NCI-H2081 (cell line): ENCODE measurements around the gene MAP3K1.

ENCODE experiments used
- DNase-seq, 2 experiments: peaks; one replicate each; lab custom pipeline; 2025; lab: John Stamatoyannopoulos, UW

The MAP3K1 gene

GRCh38 chr5:56849671-56850070 is 34.3 kb downstream of the MAP3K1 start:
- no peak for DNase-seq

GRCh38 chr5:56850423-56850822 is 35.1 kb downstream of the MAP3K1 start:
- no peak for DNase-seq

DNA sequence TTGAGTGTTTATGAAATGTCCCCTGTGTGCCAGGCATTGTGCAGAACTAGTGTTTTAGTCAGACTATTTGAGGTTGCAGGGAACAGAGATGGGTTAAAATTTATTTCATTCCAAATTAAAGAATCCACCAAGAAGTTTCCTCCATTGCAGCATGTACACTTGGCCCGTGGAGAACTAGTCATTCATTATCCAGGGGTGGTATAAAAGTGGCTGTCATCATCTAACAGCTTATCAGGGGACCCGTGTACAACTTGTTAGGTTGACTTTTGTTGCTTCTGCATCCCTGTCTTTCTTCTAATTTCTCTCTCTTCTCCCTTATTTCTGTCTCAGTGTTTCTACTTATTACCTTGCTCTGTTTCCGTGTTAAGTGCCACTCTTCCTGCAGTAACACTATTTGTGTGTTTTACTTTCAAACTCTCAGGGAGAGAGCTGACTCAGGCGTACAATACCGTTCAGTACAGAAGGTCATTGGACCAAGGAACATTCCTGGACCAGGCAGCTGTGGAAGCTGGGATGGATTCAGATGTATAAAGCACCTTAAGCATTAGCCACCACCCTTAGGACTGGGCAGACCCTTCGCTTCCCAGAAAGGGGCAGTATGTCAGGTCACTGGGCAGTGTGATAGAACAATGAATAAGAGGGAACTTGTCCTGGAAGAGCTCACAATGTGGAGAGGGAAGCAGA is 36.1 kb downstream of the MAP3K1 start:
- no peak for DNase-seq

- no peak for DNase-seq
Measured at GRCh38 chr5:56852228-56853000, 37.1 kb downstream of the MAP3K1 start.

GRCh38 chr5:56853698-56854097 is 38.3 kb downstream of the MAP3K1 start:
- DNase-seq, result no peak

- no peak for DNase-seq
Measured at GRCh38 chr5:56854920-56855319, 39.6 kb downstream of the MAP3K1 start.

- DNase-seq, result no peak
Measured at GRCh38 chr5:56856541-56857178, 41.3 kb downstream of the MAP3K1 start.

GRCh38 chr5:56858777-56859442 is 43.6 kb downstream of the MAP3K1 start:
- DNase-seq, result no peak

DNA sequence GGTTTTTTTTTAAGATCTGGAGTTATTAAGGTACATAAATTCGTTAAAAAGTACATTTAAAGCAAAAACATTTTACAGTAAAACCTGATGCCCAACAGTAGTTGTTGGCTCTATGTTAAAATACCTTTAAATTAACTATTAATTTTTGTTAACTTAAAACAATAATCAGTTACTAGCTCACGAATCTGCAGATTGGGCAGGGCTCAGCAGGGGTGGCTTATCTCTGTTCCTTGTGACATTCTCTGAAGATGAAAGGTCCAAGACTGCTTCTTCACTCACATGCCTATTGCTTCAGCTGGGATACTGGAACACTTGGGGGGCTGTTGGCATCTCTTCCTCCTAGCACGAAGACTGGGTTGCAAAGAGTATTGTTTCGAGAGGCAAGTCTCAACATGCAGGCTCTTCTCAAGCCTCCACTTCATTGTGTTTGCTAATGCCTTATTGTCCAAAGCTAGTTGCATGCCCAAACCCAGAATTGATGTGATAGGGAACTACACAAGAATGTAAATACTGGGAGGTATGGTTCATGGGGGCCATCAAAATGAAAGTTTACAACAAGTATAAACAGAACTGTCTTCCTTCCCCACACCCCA is 46.6 kb downstream of the MAP3K1 start:
- no peak for DNase-seq

- no peak for DNase-seq
Measured at GRCh38 chr5:56862909-56863308, 47.6 kb downstream of the MAP3K1 start.

DNA sequence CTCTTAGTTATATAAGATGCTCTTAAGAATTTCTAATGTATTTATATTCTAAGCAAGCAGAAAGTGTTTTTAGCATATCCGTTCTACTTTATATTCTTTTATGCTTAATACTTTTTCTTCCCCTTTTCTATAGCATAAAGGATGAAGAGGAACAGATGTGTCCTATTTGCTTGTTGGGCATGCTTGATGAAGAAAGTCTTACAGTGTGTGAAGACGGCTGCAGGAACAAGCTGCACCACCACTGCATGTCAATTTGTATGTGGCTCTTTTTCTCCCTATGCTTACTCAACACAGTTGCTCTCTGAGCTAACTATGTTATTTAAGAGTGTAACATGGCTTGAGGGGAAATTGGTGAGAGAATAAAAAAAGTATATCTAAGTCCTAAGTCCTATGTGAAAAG is 56.4 kb downstream of the MAP3K1 start:
- DNase-seq, result no peak

DNA sequence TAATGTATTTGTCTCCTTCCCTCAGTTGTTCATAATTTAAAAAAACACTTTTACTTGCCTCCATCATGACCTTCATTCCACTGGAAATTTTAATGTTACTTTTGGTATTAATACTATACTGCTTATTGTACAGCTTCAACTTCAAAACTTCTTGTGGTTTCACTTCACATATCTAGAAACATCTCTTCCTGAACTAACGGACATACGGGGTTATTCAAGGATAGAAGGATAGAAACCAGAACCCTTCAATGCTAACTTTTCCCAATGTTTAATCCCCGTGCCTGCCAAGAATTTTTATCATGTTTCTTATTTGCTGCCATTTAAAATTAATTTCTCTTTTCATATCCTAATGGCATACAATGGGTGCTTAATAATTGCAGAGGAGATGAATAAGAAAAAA is 57.7 kb downstream of the MAP3K1 start:
- DNase-seq, result no peak

- no peak for DNase-seq
Measured at GRCh38 chr5:56876327-56876726, 61.0 kb downstream of the MAP3K1 start.

- DNase-seq, result no peak
Measured at GRCh38 chr5:56881571-56881970, 66.2 kb downstream of the MAP3K1 start.

- no peak for DNase-seq
Measured at GRCh38 chr5:56893251-56893951, 78.1 kb downstream of the MAP3K1 start.

DNA sequence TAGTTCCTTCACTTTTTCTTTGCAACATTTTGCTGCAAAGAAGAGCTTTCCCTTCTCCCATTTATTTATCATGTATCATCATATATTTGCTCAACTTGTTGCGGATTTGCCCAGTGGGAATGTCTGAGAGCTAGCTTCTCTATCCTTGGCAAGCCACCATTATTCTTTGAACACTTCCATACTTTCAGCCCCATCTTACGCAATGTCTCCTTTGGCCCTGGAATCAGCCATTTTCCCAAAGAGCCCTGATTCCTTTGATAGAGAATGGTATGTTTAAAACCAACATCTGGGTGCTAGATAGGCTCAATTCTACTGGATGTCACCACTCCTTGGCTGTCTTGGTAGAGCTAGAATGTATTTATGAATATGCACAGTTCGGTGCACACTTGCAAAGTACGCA is 81.4 kb downstream of the MAP3K1 start:
- no peak for DNase-seq

DNA sequence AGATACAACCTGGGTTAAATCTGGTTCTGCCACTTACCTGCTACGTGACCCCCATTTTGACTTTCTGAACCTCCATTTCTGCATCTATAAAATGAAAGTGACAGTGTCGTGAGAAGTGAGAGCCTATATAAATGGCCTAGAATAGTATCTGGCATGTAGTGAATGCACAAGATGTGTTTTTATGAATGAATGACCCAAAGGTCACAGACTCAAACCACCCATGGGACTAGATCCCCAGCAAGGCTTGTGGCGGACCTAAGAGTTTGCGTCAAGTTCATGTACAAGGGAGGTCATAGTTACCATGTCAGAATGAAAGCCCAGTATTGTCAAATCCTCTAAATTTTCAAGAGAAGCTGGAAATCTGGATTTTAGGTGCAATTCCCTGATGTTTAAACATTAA is 82.9 kb downstream of the MAP3K1 start:
- no peak for DNase-seq

- DNase-seq, result no peak
Measured at GRCh38 chr5:56900395-56900794, 85.0 kb downstream of the MAP3K1 start.

DNA sequence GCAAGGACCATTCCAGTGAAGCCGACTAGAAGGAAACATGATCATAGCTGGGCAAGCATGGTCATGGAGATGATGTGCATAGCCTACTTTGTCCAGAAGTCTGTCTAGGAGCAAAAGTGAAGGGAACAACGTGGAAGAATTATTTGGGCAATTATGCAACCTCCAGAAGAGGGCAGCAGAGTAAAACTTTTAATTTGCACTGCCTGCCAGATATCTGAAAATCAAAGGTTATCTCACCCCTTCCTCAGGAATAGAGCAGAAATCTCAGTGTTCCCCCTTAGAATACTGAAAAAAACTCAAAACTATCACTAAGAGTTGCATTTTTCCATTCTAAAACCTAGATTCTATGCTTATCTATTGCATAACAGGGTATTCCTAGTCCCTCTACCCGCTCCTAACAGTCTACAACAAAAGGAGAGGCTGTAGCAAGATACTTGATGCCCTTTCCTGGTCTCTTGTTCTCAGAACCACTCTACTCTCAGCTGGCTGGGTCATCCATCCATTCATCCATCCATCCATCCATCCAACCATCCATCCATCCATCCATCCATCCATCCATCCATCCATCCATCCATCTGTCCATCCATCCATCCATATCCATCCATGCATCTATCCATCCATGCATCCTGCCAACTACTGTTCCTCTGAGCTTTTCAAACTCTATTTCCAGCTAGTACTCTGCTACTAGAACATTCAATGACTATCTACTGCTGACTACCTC is 85.7 kb downstream of the MAP3K1 start:
- DNase-seq, result peak; percentile 8 to 33

GRCh38 chr5:56908942-56909293 is 93.6 kb downstream of the MAP3K1 start:
- peak; percentile 40 to 51 for DNase-seq
